PC-9 (cell line): ENCODE data around the gene GMPPA. TPM values are rescaled to one million over a fixed set of nuclear protein-coding genes. Genes with fewer than 3 reads are reported as not detected.

Source experiments
- BruUV-seq: library from RNA; stranded (reverse); fragments of 400-500 nt; replicated peaks from 2 replicates; lab custom pipeline; 2021; lab: Mats Ljungman, UMichigan
- CTCF ChIA-PET: fragments of 300-600 bp; sonication (Branson Sonifier 250); formaldehyde crosslinking; loops from one replicate; lab custom pipeline; 2022; ENCODE audit warnings: antibody characterized with exemption; lab: Charles Lee
- POLR2A ChIA-PET: fragments of 300-600 bp; sonication (Branson Sonifier 250); formaldehyde crosslinking; loops from one replicate; lab custom pipeline; 2022; ENCODE audit warnings: antibody characterized with exemption; ENCODE audit not compliant: unreplicated experiment; lab: Charles Lee
- DNase-seq, 2 experiments: peaks; one replicate each; pipeline versions ENCODE4 v3.0.0 to v3.0.0-alpha.2; 2015 to 2022; ENCODE audit warnings: mixed read lengths in 1 of 2
- H2AFZ ChIP-seq: fragments of 200-600 bp; sonication (generic); 2 replicates; pipeline ENCODE4 v1.8.1; 2017; ENCODE audit warnings: antibody characterized with exemption
- H3F3A ChIP-seq: fragments of 200-600 bp; sonication (generic); 2 replicates; pipeline ENCODE4 v1.8.1; 2017; ENCODE audit warnings: antibody characterized with exemption, mild to moderate bottlenecking, low read depth; ENCODE audit not compliant: insufficient read depth
- H3K27ac ChIP-seq: fragments of 200-600 bp; sonication (generic); 2 replicates; pipeline ENCODE4 v1.6.1; 2016; ENCODE audit warnings: mixed run types
- H3K27me3 ChIP-seq: fragments of 200-600 bp; sonication (generic); 2 replicates; pipeline ENCODE4 v1.6.1; 2016; ENCODE audit warnings: low read depth, mixed run types; ENCODE audit not compliant: insufficient read depth
- H3K36me3 ChIP-seq: fragments of 200-600 bp; sonication (generic); 2 replicates; pipeline ENCODE4 v1.6.1; 2016; ENCODE audit warnings: low read depth, mixed run types
- H3K4me1 ChIP-seq: fragments of 200-600 bp; sonication (generic); replicated peaks from 2 replicates; pipeline ENCODE4 v1.6.1; 2016; ENCODE audit warnings: mixed run types; ENCODE audit not compliant: insufficient read depth
- H3K4me2 ChIP-seq: fragments of 200-600 bp; sonication (generic); 2 replicates; pipeline ENCODE4 v1.6.1; 2017; ENCODE audit warnings: mixed run types
- H3K4me3 ChIP-seq: fragments of 200-600 bp; sonication (generic); 2 replicates; pipeline ENCODE4 v1.6.1; 2016; ENCODE audit warnings: mixed run types
- H3K79me2 ChIP-seq: fragments of 200-600 bp; sonication (generic); 2 replicates; pipeline ENCODE4 v1.6.1; 2017; ENCODE audit warnings: low read depth, mixed run types
- H3K9me2 ChIP-seq: fragments of 200-600 bp; sonication (generic); 2 replicates; pipeline ENCODE4 v1.8.1; 2017; ENCODE audit warnings: mild to moderate bottlenecking; ENCODE audit not compliant: insufficient read depth
- H3K9me3 ChIP-seq: fragments of 200-600 bp; sonication (generic); 2 replicates; pipeline ENCODE4 v1.8.1; 2016; ENCODE audit warnings: low read depth; ENCODE audit not compliant: insufficient read depth
- H4K20me1 ChIP-seq: fragments of 200-600 bp; sonication (generic); 2 replicates; pipeline ENCODE4 v1.8.1; 2017; ENCODE audit not compliant: insufficient read depth
- CTCF ChIP-seq: fragments of 200-600 bp; sonication (generic); conservative IDR thresholded peaks from 2 replicates; pipeline ENCODE4 v1.6.1; 2017; ENCODE audit warnings: mixed run types, antibody characterized with exemption, mild to moderate bottlenecking, moderate library complexity
- EZH2 ChIP-seq: fragments of 200-600 bp; sonication (generic); IDR thresholded peaks from 2 replicates; pipeline ENCODE4 v1.8.0; 2017; ENCODE audit warnings: antibody characterized with exemption, low read depth
- intact Hi-C: fragments of 100-400 bp; cut with micrococcal nuclease; formaldehyde crosslinking; loops from one replicate; pipeline ENCODE4 v1.10.0; 2022; ENCODE audit not compliant: unreplicated experiment
- total RNA-seq: library from RNA; stranded (reverse); gene quantifications from 2 replicates; pipeline ENCODE4 v1.2.3, GENCODE V29; 2021

The GMPPA gene
- total RNA-seq, 1 experiment from 2014 or later: 57.2 TPM

DNA sequence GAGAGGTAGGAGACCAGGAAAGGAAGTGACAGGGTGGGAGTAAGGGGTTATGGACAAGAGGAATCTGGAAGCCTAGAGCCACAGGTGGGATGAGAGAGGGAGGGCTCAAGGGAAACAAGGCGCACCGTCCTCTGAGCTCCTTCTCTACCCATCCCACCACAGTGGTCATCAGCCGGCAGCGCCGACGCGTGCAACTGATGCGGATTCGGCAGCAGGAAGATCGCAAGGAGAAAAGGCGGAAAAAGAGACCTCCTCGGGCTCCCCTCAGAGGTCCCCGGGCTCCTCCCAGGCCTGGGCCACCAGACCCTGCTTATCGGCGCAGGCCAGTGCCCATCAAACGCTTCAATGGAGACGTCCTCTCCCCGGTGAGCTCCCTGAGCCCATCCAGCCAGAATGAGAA lies 50.3 kb downstream of the GMPPA start:
- no peaks in the 10 kb centered on the region for H4K20me1 ChIP-seq
- no peak overlapping the region for H3K27ac ChIP-seq
- POLR2A ChIA-PET: interaction anchor here (0.6 kb wide), 2 partner anchors 244 to 296 kb away, joined by 3 to 8 read pairs; partner anchors contain the start of gene TUBA4B
- H3K9me2 ChIP-seq: no peaks in the 10 kb centered on the region
- H3K36me3 ChIP-seq: no peaks in the 10 kb centered on the region
- no peak overlapping the region for H3K4me2 ChIP-seq
- no peaks in the 10 kb centered on the region for H3K79me2 ChIP-seq
- no peak overlapping the region for H3K4me3 ChIP-seq
- no peak for TF ChIP-seq EZH2
- no peak for TF ChIP-seq CTCF
- no peaks in the 10 kb centered on the region for H3K9me3 ChIP-seq
- BruUV-seq: no TSS peak
- H3F3A ChIP-seq: no peaks in the 10 kb centered on the region
- H3K4me1 ChIP-seq: no peaks in the 10 kb centered on the region
- H2AFZ ChIP-seq: no peak overlapping the region
- intact Hi-C loops: no loop called here
- CTCF ChIA-PET: no interaction called here
- no peak for DNase-seq
- H3K27me3 ChIP-seq: no peaks in the 10 kb centered on the region

DNA sequence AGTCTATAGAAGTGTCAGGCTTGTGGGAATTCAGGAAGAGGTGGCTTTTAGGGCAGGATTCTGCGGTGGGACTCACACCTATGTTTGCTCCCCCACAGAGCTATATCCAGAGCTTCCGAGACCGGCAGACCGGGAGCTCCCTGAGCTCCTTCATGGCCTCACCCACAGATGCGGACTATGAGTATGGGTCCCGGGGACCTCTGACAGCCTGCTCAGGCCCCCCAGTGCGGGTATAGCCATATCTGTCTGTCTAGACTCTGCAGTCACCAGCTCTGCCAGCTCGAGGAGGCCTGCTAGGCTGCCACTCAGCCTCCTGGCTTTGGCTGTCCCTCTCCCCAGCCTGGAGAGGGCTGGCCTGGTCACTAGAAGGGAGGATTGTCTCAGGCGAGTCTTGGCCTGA lies 50.9 kb downstream of the GMPPA start:
- no peaks in the 10 kb centered on the region for H3K36me3 ChIP-seq
- TF ChIP-seq EZH2 (no peak), CTCF (no peak)
- H3K9me2 ChIP-seq: no peaks in the 10 kb centered on the region
- no TSS peak for BruUV-seq
- H4K20me1 ChIP-seq: no peaks in the 10 kb centered on the region
- no peaks in the 10 kb centered on the region for H3K79me2 ChIP-seq
- H3K4me1 ChIP-seq: no peaks in the 10 kb centered on the region
- H3F3A ChIP-seq: no peaks in the 10 kb centered on the region
- no peak overlapping the region for H3K4me2 ChIP-seq
- ChIA-PET POLR2A (no interaction called here), CTCF (no interaction called here)
- no peak overlapping the region for H2AFZ ChIP-seq
- intact Hi-C loops: no loop called here
- no peak overlapping the region for H3K4me3 ChIP-seq
- DNase-seq: no peak
- no peak overlapping the region for H3K27ac ChIP-seq
- no peaks in the 10 kb centered on the region for H3K27me3 ChIP-seq
- H3K9me3 ChIP-seq: no peaks in the 10 kb centered on the region

DNA sequence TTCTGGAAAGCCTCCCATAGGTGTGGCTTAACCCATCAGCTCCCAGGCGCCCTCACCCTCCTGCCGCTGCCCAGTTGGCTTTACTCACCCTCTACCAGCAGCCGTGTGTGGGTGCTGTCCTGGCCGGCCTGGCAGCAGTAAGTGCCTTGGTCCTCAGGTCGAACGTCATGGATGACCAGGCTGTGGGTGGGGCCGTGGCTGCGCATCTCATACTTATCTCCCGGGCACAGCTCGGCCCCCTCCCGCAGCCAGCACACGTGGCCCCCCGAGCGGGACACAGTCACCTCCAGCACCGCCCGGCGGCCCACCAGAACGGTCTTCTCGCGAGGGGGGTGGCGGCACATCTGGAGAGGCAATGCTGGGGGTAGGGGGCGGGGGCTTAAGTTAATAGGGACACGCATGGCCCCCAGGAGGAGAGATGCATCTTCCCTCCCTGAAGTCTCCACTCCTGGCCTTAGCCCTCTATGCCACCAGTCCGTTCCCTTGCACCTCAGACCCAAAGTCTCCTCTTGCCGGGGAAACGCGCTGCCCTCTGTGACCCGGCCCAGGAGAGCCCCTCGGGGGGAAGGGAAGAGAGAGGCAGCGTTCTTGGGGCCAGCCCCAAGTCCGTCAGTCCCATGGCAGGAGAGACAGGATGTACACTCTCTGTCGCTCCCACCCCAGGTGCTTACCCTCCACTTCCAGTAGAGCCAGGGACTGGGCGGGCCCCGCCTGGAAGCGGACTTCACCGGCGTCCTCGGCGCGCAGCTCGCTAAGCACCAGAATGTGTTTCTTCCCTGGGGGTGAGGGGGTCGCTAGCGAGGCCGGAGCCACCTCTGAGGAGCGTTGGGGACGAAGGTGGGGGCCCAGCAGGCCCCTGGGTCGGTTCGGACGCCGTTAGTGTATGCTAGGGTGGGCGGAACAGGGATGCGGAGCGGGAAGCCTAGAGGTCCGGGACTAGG lies 53.0 kb downstream of the GMPPA start:
- BruUV-seq: no TSS peak
- DNase-seq: no peak
- H3K27ac ChIP-seq: no peak overlapping the region
- intact Hi-C loops: no loop called here
- peak overlapping the region; percentile 88 for H3K4me2 ChIP-seq
- H3K9me3 ChIP-seq: no peaks in the 10 kb centered on the region
- H3F3A ChIP-seq: no peaks in the 10 kb centered on the region
- H2AFZ ChIP-seq: peak overlapping the region; percentile 79
- H4K20me1 ChIP-seq: no peaks in the 10 kb centered on the region
- H3K4me3 ChIP-seq: peak overlapping the region; percentile 57
- H3K36me3 ChIP-seq: no peaks in the 10 kb centered on the region
- TF ChIP-seq EZH2 (no peak), CTCF (no peak)
- POLR2A ChIA-PET: interaction anchor here (0.5 to 0.6 kb wide), 4 partner anchors 19 to 73 kb away, joined by 3 to 6 read pairs (median 3); a partner anchor contains a TSS
- H3K79me2 ChIP-seq: no peaks in the 10 kb centered on the region
- H3K27me3 ChIP-seq: no peaks in the 10 kb centered on the region
- no peaks in the 10 kb centered on the region for H3K9me2 ChIP-seq
- no peaks in the 10 kb centered on the region for H3K4me1 ChIP-seq
- CTCF ChIA-PET: interaction anchor here (0.6 to 1.3 kb wide), 3 partner anchors 10 to 1208 kb away, joined by 3 to 18 read pairs (median 13); no protein-coding TSS in a partner anchor
